Peyer's patch (tissue), 4 donors: ENCODE measurements around the gene RFTN2.

Experiments
- CTCF ChIP-seq, 6 experiments: fragments of 450-650 bp in 4 of 6; fragments of 200-600 bp in 2 of 6; sonication (generic) in 1 of 6; IDR thresholded peaks; one replicate each; pipeline ENCODE4 v1.5.1; 2017 to 2019; ENCODE audit warnings: antibody characterized with exemption in 6 of 6, mild to moderate bottlenecking in 3 of 6, moderate library complexity in 1 of 6
- POLR2A ChIP-seq, 2 donors: fragments of 450-650 bp; IDR thresholded peaks; one replicate each; pipeline ENCODE4 v1.5.1; 2017; ENCODE audit warnings: antibody characterized with exemption in 2 of 2, mild to moderate bottlenecking in 2 of 2, moderate library complexity in 2 of 2

DNA sequence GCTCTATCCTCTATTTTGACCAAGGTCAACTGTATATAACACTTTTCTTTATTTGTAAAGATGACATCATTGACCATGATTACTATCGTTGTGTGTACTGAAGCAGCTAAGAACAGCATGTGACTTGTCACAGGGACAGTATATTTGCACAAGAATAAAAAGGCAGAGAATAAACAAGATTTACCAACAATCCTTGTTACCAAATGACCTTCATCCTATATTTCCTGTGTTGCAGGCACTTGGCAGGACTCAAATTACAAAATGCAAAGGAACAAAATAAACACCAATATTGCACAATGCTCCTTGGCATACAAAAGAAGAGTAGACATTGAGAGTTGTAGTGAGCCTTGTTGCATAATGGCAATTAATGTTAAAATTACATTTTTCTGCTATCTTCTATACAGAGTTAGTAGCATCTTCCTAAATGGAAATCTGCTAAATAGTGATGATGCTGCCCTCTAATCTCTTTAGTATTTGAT, 61.8 kb downstream of the RFTN2 start:
- no peak for TF ChIP-seq CTCF (IDR thresholded peaks at IDR 0.05)
- TF ChIP-seq POLR2A (IDR thresholded peaks at IDR 0.05), result no peak
